ENCODE results near the gene HEXD. TPM values are rescaled to one million over a fixed set of nuclear protein-coding genes. Genes with fewer than 3 reads are reported as not detected.

The HEXD gene
- total RNA-seq, 3 donors from 2014 or later, result 25.3 to 54.6 (median 42.1) TPM

DNA sequence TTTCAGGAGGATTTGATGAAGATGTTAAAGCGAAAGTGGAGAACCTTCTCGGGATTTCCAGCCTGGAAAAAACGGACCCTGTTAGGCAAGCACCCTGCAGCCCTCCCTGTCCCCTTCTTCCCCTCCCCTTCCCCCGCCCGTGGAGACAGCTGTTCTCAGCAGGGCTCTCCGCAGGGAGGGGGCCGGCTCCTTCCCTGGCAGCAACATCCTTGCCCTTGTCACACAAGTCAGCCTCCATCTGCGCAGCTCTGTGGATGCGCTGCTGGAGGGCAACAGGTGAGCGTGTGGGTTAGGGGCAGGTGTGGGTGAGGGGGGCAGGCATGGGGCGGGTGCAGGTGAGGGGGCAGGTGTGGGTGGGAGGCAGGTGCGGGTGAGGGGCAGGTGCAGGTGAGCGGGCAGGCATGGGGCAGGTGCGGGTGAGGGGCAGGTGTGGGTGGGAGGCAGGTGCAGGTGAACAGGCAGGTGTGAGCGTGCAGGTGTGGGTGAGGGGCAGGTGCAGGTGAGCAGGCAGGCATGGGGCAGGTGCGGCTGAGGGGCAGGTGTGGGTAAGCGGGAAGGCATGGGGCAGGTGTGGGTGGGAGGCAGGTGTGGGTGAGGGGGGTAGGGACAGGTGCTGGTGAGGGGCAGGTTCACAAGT lies 23.0 kb downstream of the HEXD start:
- no peaks in the 10 kb centered on the region for H3K4me1 ChIP-seq (ENCODE audit: low read depth)
- TF ChIP-seq, protein P1, sequence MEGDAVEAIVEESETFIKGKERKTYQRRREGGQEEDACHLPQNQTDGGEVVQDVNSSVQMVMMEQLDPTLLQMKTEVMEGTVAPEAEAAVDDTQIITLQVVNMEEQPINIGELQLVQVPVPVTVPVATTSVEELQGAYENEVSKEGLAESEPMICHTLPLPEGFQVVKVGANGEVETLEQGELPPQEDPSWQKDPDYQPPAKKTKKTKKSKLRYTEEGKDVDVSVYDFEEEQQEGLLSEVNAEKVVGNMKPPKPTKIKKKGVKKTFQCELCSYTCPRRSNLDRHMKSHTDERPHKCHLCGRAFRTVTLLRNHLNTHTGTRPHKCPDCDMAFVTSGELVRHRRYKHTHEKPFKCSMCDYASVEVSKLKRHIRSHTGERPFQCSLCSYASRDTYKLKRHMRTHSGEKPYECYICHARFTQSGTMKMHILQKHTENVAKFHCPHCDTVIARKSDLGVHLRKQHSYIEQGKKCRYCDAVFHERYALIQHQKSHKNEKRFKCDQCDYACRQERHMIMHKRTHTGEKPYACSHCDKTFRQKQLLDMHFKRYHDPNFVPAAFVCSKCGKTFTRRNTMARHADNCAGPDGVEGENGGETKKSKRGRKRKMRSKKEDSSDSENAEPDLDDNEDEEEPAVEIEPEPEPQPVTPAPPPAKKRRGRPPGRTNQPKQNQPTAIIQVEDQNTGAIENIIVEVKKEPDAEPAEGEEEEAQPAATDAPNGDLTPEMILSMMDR (IDR thresholded peaks at IDR 0.05), result no peak
- no peaks in the 10 kb centered on the region for H3K9me3 ChIP-seq
- intact Hi-C loops (cut with DNase I, micrococcal nuclease), result no loop called here
- no peak overlapping the region for H3K4me3 ChIP-seq
- H3K36me3 ChIP-seq (ENCODE audit: low read depth), result no peaks in the 10 kb centered on the region
- DNase-seq (peak in 2 of 3 donors; percentile 25 to 68), ATAC-seq (peak; percentile 6)

DNA sequence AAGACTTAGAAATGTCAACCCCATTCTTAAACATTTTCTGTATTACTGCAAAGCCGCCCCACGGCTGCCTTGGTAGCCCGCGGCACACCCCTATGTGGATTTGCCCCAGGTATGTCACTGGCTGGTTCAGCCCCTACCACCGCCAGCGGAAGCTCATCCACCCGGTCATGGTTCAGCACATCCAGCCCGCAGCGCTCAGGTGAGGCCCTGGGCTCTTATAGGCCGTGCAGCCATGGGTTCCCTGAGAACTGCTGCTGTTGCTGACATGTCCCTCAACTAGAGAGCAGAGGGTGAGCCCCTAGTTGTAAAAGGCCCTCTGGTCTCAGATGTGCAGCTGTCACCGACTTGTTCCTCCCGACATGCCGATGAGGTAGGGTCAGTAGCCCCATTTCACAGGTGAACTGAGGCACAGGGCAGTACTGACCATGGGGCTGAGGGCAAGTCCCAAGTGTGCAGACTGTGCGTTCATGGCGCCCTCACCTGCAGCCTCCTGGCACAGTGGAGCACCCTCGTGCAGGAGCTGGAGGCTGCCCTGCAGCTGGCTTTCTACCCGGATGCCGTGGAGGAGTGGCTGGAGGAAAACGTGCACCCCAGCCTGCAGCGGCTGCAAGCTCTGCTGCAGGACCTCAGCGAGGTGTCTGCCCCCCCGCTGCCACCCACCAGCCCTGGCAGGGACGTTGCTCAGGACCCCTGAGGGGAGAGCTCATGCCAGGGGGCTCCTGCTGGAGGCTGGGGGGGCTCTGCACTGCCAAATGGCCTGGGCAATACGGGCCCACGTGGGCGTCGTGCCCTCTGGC lies 23.7 kb downstream of the HEXD start:
- ATAC-seq, result peak; percentile 8
- Histone ChIP-seq H3K4me3 (no peak overlapping the region), H3K9me3 (no peaks in the 10 kb centered on the region), H3K4me1 (ENCODE audit: low read depth) (no peaks in the 10 kb centered on the region), H3K36me3 (ENCODE audit: low read depth) (no peaks in the 10 kb centered on the region)
- peak in 1 of 3 donors; percentile 64 for DNase-seq
- intact Hi-C loops (cut with DNase I, micrococcal nuclease), result no loop called here
- TF ChIP-seq, protein P1 (IDR thresholded peaks at IDR 0.05), result no peak

DNA sequence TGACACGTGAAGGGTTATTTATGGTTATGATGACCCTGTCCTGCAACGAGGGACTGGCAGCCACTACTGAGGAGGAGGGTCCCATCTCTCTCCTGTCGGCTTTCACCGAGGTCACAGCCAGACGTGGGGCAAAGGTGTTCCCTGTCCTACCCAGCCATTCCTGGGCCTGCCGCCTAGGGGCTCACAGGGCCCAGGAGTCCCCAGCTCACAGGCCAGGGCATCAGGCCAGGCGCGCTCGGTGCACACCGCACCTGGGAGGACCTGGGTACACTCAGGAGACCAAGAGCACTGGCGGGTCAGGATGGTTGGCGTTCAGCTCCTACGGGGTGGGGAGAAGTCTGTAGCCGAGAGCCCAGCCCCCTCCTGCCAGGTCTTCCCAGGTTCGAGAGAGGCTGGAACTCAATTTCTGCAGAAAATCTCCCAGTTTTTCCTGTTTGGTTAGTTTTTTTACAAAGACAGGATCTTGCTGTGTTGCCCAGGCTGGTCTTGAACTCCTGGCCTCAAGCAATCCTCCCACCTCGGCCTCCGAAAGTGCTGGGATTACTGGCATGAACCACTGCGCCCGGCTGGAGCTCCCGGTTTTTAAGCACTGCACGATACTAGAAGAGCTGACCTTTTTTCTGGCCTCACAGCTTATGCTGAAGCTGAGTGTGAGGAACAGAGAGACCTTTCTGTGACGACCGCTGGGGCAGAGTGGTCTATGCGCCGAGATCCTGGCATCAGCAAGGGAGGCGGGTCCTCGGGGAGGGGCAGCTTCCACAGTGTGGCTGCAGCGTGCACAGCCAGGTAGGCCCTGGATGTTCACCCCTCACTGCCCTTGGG lies 24.7 kb downstream of the HEXD start:
- Histone ChIP-seq H3K36me3 (ENCODE audit: low read depth) (no peaks in the 10 kb centered on the region), H3K4me3 (no peak overlapping the region), H3K4me1 (ENCODE audit: low read depth) (no peaks in the 10 kb centered on the region), H3K9me3 (no peaks in the 10 kb centered on the region)
- intact Hi-C loops (cut with DNase I, micrococcal nuclease), result no loop called here
- no peak for ATAC-seq
- TF ChIP-seq, protein P1 (IDR thresholded peaks at IDR 0.05), result no peak
- DNase-seq, result peak in 1 of 3 donors; percentile 15

DNA sequence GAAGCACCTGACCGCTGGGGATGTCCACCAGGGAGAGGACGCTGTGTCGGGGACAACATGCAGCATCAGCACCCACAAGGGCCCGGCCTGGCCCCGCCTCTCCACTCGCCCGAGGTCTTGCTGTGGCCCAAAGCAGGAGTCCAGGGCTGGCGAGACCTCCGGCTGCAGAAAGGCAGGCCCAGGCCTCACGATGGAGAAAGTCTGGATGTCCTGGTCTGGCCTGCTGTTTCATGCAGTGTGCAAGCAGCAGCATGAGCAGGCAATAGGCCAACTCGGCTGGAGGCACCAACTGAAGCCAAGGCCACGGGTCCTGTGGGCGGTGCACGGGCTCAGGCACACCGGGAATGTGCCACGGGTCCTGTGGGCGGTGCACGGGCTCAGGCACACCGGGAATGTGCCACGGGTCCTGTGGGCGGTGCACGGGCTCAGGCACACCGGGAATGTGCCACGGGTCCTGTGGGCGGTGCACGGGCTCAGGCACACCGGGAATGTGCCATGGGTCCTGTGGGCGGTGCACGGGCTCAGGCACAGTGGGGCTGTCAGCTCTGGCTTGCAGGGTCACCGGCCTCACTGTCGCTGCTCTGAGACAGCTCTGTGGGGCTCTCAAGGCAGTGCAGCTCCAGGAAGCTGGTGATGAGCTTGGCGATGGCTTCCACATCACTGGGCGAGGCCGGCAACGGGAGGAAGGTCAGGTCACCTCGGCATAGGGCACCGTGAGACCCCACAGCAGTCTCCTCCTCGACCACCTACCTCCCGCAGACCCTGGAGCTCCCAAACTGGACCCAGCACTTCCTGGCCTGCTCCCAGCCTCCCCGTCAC lies 25.5 kb downstream of the HEXD start:
- H3K4me1 ChIP-seq (ENCODE audit: low read depth), result no peaks in the 10 kb centered on the region
- TF ChIP-seq, protein P1 (IDR thresholded peaks at IDR 0.05), result no peak
- H3K4me3 ChIP-seq, result no peak overlapping the region
- DNase-seq (peak in 1 of 3 donors; percentile 57), ATAC-seq (no peak)
- no peaks in the 10 kb centered on the region for H3K36me3 ChIP-seq (ENCODE audit: low read depth)
- intact Hi-C loops (cut with DNase I, micrococcal nuclease), result no loop called here
- H3K9me3 ChIP-seq, result no peaks in the 10 kb centered on the region

Data from mucosa of descending colon (tissue), 3 donors.